GM18511 (cell line): Measurements from ENCODE around the gene NTHL1.

Source experiments
- ATAC-seq: cut with Tn5 transposase; IDR thresholded peaks from one replicate; pipeline ENCODE4 v1.9.1; 2021; ENCODE audit warnings: mild to moderate bottlenecking, moderate library complexity; ENCODE audit not compliant: unreplicated experiment

Gene NTHL1

DNA sequence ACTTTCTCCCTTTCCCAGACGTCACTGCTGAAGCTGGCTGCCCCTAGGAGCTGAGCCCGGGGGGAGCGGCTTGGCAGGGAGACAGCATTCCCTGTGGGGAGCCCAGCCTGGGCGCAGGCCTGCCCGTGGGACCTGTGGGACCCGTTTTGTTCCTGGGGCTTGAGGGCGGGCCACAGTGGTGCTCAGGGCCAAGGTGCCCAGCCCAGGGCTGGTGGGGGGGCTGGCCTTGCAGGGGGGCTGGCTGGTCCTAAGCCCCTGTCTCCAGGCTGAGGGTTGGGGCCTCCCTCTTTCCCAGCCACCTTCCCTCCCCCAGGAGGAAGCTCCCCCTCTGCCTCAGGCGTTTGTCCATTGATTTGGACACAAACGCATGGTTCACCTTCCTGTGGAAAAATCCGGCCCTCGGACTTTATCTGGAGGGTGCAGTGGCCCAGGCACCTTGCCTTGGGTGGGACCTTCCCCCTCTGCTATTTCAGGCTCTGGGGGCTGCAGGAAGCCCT, 16.5 kb downstream of the NTHL1 start:
- no peak for ATAC-seq

DNA sequence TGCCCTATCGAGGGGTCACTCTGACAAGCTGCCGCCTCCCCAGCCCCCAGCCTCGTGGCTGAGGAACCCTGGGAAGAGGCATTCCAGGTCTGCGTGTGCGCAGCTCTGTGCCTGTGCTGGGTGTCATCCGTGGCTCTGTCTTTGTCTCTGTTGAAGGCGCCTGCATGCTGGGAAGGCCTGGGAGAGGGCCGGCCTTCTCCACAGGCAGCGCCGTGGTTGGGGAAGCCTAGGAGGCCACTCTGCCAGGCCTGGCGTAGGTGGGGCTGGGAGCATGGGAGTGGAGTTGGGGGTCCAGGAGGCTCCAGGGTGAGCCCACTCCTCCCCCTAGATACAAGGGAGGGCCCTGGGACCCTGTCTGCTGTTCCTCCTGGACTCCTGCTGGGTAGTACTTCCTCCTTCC, 17.6 kb downstream of the NTHL1 start:
- ATAC-seq, result no peak

DNA sequence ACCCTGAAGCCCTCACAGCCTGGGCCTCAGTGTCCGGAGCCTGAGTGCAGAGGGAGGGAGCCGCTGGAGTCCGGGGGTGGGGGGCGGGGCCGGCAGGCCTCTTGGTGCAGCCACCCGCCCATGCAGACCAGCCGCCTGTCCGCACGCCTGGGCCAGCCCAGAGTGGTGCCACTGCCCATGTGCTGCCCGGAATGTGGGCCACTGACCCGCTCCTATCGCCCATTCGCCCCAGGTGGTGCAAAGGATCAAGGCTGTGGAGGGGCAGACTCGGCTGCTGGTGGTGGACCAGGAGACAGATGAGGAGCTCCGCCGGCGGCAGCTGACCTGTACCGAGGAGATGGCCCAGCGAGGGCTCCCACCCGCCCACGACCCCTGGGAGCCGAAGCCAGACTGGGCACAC, 18.3 kb downstream of the NTHL1 start:
- ATAC-seq, result no peak

DNA sequence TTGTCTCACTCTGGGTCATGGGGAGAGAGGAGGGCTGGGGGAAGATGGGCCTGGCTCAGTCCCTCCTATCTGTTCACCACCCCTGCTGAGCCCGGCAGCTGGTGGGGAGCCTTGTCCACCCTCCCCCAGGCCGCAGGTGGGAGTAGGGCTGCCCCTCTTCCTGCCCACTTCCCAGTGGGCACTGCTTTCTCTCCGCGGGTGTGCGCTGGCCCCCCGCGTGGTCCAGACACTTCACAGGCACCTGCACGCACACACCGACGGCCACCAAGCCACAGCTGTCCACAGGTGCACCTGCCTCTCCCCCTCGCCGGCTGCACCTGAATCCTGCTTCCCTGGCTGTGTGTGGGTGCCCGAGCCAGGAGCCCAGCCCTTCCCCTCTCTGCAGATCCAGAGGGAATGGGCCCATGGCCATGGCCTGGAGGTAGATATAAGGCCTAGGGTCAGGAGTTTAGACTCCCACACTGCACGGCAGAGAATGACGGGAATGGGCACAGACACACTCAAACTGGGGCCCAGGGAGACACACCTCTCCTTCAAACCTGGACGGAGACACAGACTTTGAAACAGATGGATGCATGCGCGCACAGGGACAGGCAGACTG, 18.9 kb downstream of the NTHL1 start:
- no peak for ATAC-seq

DNA sequence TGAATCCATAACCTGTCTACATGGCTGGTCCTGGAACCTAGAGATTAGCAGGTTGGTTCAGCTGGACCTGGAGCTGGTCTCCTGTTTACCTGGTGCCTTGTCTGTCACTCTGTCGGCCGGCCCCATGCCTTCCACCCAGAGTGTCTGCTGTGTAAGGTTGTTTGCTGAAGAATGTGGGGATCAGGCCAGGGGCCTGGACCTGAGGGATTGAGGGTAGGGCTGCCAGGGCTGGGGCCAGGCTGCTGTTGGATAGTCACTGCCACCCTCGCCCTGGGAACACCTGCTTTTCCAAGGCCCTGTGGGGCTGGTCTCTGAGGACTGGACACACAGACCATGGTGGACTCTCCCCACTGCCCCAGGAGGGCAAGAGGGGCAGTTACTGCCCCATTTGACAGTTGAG, 19.5 kb downstream of the NTHL1 start:
- no peak for ATAC-seq

DNA sequence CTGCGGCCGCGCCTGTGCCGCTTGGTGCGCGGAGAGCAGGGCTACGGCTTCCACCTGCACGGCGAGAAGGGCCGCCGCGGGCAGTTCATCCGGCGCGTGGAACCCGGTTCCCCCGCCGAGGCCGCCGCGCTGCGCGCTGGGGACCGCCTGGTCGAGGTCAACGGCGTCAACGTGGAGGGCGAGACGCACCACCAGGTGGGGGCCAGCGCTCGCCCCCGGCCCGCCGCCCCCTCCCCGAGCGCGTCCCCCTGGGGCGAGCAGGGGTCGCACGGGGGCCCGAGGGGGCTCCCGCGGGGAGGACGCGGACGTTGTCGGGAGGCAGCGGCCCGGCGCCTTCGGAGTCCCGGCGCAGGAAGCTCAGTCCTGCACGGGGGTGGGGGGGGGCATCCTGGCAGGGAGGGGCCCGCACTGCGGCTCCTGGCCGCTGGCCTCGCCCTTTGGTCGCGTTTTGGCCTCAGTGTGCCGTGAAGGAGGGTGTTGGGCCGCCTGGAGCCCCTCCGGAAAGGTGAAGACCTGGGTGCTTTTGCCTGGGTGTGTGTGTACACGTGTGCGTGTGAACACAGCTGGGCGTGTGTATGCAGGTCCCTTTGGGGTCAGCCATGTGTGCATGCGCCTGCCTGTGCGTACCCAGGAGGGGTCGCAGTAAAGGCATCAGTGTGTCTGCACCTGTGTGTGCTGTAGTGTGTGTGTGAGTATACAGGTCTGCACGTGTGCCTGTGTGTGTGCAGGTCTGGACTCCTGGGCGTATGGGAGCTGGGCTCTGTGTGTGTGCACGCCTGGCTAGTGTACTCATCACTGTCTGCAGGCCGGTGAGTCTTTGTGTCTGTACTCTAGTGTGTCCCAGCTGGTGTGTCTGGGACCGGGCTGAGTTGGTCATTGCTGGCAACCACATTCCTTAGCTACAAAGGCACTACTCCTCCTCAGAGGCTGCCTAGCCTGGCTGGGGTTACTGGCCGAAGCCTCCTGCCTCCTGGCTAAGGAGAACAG, 20.3 kb downstream of the NTHL1 start:
- no peak for ATAC-seq

DNA sequence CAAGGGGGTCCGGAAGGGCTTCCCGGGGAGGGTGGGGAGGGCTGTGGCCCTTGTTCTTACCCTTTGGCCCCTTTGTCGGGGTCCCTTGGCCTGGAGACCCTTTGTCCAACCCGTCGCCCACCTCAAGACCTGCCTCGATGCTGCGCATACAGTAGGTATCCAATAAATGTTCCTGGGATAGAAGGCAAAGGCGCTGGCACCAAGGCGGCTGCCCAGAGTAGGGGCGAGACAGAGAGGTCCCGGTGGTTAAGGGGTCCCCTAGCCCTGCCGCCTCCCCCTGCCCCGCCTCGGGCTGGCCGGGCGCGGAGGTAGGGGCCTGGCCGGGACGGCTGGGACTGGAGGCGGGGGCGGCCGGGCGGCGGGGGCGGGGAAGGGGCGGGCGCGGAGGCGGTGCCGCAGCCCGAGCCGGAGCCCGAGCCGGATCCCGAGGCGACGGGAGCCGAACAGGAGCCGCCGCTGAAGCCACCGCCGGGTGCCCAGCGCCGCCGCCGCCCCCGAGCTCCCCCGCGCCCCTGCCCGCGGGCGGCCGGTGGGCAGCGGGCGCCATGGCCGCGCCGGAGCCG, 21.1 kb downstream of the NTHL1 start, which contains the start of gene NHERF2:
Gene NHERF2 (plus strand): TSS at position 442 of the 563 bp plus-strand sequence. CDS start 104 bp downstream, at position 546.
- no peak for ATAC-seq

DNA sequence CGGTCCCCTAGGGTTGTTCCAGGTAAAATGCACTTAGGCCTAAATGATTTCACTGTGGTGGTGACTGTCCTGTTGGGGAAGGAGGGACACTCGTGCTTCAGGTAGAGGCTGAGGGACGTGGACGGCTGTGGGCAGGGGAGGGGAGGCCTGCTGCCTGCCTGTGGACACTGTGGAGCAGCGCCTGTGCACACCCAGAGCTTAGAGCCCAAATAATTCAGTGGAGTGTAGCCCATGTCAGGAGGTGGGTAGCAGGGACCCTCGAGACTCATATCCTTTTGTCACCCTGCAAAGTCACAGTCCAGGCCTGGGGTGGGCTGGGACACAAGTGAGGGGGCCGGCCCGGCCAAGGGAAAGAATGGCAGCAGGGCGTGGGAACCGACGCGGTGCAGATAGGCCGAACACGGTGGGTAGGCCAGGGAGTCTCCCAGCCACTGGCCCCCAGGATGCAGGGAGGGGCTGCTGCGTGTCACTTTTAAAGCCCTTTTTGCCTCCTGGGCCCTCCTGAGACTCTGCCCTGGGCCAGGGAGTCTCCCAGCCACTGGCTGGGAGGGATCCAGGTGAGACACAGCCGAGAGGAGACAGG, 21.7 kb downstream of the NTHL1 start:
- ATAC-seq, result no peak

DNA sequence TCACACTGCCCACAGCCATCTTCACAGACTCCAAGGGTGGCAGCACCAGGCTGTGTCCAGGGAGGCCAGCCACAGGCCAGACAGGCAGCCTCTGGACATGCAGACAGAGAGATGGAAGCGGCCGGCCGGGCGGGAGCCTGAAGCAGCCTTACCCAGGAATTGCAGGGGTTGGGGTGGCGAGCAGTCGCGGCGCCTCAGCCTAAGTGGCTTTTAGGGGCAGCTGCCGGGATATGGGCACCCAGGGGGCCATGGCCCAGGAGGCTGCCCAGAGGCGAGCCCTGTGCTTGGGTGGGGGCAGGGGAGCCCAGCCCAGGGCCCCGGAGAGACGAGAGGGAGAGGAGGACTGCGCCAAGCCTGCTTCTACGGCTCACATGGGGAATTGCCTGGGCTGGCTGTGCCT, 22.4 kb downstream of the NTHL1 start:
- no peak for ATAC-seq

DNA sequence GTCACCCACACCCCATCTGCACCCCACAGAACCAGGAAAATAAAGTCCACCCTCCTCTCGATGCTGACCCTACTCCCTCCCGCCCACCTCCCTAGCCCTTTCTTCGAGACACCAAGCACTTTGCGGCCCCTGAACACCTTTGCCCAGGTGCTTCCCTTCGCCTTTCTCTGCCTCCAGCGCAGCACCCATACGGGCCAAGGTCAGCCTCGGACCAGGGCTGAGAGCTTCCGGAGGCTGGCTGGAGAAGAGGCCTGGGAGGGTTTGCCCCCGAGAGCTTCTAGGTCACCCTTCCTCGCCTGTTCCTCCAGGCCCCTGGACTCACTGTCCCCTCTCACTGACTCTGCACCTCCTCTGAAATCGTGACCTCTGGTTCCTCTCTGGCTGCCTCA, 23.6 kb downstream of the NTHL1 start:
- ATAC-seq, result no peak

DNA sequence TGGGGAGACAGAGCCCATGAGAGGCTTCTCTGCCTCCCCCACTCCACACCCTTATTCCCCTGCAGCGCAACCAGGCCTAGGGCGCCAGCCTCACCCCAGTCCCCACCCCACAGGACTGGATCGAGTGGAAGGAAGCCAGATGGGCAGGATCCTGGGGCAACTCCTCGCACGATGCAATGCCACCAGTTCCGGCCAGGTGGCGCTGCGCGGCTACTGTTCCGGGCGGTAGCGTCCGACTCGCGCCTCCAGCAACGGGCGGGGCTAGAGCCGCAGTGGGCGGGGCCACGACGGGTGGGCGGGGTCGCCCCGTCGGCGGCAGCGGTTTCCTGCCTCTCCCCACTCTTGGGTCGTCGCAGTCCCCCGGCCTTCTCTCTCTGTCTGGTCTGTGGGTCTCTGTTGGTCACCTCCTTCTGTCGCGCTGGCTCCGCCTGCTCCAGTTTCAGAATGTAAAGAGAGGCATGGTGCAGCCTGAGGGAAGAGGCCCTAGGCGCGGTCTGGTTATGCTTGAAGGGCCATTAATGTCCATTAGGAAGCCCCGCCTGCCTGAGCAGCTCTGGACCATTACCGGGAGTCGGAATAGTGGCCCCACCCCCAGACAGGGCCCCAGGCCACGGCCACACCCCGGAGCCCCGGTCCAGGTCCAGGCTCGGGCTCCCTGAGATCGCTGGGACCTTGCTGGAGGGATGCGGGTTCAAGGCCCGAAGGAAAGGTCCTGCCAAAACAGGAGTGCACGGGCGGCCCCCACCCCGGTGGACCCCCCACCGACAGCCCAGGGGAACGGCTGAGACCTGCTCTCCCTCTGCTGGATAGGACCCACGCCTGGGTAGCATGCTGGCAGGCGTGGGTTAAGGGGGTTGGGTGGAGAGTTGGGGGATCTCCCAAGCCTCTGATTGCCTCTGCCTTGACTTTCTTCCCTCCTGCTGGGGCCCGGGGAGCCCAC, 24.3 kb downstream of the NTHL1 start:
- peak; percentile 78 for ATAC-seq

DNA sequence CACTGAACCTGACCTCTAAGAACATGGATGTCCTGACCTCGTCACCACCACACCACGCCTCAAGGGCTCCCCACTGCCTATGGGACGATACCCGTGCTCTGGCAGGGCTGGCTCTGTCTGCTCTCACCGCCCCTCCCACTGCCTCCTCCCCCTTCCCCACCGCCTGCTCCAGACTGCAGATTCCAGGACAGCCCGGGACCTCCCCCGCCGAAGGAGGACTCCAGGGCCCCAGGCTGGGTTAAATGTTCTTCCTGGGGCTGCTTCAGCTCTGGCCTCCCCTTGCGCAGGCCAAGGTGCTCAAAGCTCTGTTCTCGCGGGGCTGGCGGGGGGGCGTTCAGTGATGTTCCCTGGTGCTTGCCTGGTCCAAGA, 24.9 kb downstream of the NTHL1 start:
- ATAC-seq, result peak; percentile 17

DNA sequence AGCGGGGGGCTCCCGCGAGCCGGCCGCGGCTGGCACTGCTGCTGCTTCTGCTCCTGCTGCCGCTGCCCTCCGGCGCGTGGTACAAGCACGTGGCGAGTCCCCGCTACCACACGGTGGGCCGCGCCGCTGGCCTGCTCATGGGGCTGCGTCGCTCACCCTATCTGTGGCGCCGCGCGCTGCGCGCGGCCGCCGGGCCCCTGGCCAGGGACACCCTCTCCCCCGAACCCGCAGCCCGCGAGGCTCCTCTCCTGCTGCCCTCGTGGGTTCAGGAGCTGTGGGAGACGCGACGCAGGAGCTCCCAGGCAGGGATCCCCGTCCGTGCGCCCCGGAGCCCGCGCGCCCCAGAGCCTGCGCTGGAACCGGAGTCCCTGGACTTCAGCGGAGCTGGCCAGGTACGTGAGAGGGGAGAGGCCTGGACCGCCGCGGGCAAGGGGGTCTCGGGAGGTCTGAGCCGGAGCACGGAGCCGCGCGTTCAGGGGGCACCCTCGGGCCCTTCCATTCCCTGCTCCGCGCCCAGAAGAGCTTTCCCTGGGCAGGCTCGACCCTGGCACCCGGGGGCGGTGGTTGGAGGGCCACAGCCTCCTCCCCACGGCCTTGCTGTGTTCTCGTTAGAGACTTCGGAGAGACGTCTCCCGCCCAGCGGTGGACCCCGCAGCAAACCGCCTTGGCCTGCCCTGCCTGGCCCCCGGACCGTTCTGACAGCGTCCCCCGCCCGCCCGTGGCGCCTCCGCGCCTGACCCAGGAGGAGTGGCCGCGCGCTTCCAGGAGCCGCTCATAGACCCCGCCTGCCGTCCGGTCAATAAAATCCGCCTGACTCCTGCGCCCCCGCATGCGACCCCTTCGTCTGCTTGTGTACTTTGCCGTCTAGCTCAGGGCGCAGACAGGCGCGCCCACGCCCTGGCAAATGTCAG, 27.5 kb downstream of the NTHL1 start:
- no peak for ATAC-seq

DNA sequence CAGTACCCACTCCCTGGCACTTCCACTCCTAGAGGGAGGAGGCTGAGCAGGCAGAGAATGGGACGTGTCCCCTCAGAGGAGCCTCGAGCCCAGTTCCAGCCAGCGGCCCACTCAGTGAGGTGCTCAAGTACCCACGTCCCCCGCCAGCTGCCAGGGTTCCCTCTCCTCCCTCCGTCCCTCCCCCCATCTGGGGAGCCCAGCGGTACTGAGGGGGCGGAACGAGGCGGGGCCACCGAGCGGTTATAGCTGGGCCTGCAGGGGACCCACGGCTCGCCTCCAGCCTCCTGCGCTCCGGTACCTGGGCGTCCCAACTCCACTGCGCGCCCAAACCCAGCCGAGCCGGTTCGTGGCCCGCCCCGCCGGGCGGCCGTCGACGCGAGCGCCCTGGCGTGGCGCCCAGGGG, 28.1 kb downstream of the NTHL1 start, which contains the start of gene NPW:
Gene NPW (plus strand): TSS at position 268 of the 403 bp plus-strand sequence.
- no peak for ATAC-seq

DNA sequence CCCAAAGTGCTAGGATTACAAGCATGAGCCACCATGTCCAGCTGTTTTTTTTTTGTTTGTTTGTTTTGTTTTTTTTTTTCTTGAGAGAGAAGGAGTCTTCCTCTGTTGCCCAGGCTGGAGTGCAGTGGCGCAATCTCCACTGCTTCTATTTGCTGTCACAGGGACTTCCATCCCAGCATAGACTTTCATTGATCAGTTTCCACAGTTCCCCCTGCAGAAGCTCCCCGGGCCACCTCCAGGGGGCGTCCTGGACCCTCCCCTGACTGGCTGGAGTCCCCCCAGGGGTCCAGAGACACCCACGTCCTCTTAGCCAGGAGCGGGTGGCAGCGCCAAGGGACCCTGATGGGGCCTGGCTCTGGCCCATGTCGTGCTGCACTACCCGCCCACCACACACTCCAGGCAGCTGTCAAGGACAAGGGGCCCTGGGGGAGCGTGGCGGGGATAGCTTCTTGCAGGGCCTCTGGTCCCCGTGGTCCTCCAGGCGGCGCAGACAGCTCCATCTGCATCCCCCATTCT, 31.2 kb downstream of the NTHL1 start:
- no peak for ATAC-seq

DNA sequence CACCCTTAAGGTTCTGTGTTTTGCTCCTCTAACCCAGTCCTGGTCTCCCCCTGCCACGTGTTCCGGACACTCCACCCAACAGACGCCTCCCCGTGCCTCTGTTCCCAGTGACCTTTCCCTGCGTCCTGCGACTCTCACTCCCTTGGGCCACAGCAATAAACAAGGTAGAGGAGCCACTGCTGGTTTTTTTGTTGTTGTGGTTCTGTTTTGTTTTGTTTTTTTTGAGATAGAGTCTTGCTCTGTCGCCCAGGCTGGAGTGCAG, 31.8 kb downstream of the NTHL1 start:
- no peak for ATAC-seq

DNA sequence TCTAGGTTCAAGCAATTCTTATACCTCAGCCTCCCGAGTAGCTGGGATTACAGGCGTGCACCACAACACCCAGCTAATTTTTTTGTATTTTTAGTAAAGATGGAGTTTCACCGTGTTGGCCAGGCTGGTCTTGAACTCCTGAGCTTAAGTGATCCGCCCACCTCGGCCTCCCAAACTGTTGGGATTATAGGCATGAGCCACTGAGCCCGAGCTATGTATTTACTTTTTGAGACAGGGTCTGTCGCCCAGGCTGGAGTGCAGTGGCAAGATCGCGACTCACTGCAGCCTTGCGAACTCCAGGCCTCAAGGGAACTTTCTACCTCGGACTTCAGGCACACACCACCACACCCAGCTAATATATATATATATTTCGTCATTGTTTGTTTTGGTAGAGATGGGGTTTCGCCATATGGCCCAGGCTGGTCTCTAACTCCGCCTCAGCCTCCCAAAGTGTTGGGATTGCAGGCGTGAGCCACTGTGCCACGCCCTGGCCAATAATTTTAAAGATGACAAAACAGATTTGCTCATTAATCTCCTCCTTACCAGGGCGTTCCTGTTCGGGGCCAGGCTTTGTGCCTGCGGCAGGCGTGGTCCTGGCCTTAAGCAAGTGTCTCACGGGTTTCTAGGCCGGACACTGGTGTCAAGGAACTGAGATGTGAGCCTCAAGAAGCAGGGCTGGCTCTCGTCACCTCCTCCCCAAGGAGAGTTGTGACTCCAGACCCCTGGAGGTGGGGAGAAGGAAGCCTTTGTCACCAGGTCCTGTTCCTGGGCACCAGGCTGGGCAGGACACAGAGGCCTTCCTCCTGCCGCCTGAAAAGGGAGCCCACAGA, 32.3 kb downstream of the NTHL1 start:
- ATAC-seq, result no peak

DNA sequence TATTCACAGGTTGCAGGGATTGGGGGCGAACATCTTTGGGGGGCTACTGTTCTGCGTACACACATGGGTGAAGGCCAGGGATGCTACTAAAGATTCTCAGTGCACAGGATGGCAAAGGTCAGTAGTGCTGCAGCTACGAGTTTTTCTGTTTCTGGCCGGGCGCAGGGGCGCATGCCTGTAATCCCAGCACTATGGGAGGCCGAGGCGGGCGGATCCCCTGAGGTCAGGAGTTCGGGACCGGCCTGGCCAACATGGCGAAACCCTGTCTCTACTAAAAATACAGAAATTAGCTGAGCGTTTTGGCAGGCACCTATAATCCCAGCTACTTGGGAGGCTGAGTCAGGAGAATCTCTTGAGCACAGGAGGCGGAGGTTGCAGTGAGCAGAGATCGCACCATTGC, 34.1 kb downstream of the NTHL1 start:
- ATAC-seq, result no peak
